Ramos (cell line): ENCODE results near the gene UNC119B.
"Not testable (repeated sequence)": the region's sequence is repeated elsewhere in the genome, so short reads cannot be mapped to it uniquely, and the experiment has no call there.

Experiments used
- in situ Hi-C: fragments of 300-500 bp; cut with MboI; formaldehyde crosslinking; loops from one replicate; pipeline ENCODE4 v1.14.3; 2022; ENCODE audit warnings: low sequenced_read_pairs; ENCODE audit not compliant: unreplicated experiment

The UNC119B gene

GRCh38 chr12:120713861-120714482 lies 3.7 kb downstream of the UNC119B start:
- in situ Hi-C loops, result loop anchor here (5.0 to 10.0 kb wide), 2 partner anchors 67 to 129 kb away; partner anchors contain the start of gene POP5

DNA sequence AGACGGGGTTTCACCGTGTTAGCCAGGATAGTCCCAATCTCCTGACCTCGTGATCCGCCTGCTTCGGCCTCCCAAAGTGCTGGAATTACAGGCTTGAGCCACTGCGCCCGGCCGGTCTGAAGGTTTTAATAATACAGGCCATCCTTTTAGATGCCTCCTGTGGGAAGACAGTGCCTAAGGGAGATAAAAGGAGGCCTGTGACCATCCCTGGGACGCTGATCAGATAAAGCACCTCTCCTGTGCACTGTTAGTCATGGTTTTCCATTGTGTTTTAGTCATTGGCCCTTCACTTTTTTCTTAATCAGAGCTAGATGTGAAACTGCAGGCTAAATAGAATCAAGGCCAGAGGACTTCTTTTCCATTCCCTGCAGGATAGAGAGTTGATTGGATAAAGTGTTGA lies 7.8 kb downstream of the UNC119B start:
- in situ Hi-C loops, result loop anchor here (10.0 kb wide), 1 partner anchor 133 kb away; the partner anchor contains the start of gene POP5

DNA sequence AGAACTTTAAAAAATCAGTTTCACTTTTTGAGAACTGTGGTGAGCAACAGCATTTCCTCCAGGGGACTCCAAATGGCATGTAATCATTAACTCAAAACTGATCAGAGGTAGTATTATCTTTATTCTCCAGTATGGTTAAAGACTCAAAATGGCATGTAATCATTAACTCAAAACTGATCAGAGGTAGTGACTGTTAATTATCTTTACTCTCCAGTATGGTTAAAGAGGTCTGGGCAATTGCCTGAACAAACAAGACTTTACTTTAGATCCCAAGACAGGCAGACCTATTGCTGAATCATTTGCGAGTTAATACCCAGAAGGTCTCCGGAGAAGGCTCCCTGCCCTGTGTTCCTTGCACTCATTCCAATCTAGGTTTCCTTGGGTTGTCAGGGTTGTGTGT lies 8.8 kb downstream of the UNC119B start:
- in situ Hi-C loops, result loop anchor here (10.0 kb wide), 1 partner anchor 134 kb away; the partner anchor contains the start of gene POP5

GRCh38 chr12:120719496-120720233 lies 9.4 kb downstream of the UNC119B start:
- in situ Hi-C loops, result loop anchor here (10.0 kb wide), 1 partner anchor 135 kb away; the partner anchor contains the start of gene POP5

DNA sequence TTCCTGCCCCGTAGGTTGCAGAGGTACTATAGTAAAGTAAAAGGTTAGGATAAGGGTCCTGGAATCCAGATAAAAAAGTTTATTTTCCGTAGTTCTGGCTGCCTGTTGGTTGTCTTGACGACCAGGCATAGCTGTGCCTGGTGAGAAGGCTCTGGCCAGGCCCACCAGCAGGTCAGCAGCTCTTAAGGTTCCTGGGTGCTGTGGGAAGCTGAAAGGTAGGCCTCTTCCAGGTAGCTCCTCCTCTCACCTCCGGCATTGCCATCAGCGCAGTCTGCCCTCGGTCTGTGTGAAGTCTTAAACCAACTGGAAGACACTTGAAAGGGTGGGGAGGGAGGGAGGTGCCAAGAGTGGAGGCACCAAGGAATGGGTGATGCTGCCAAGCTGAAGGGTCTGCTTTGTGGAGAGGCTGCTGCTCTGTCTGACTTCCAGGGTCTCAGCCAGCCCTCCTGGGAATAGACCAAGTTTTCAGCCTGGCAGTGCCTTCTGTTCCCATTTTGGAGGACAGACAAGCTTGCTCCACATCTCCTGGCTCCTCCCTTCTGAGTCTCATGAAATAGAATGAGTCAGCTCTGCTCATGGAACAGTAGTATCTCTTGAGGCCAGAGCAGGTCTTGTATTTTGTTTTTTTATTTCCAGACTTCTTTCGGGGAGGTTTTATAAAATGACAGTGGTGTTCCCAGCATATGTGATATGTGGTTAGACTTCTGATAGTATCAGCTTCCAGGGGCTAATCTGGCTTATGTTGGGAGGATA lies 10.2 kb downstream of the UNC119B start:
- in situ Hi-C loops, result no loop called here

DNA sequence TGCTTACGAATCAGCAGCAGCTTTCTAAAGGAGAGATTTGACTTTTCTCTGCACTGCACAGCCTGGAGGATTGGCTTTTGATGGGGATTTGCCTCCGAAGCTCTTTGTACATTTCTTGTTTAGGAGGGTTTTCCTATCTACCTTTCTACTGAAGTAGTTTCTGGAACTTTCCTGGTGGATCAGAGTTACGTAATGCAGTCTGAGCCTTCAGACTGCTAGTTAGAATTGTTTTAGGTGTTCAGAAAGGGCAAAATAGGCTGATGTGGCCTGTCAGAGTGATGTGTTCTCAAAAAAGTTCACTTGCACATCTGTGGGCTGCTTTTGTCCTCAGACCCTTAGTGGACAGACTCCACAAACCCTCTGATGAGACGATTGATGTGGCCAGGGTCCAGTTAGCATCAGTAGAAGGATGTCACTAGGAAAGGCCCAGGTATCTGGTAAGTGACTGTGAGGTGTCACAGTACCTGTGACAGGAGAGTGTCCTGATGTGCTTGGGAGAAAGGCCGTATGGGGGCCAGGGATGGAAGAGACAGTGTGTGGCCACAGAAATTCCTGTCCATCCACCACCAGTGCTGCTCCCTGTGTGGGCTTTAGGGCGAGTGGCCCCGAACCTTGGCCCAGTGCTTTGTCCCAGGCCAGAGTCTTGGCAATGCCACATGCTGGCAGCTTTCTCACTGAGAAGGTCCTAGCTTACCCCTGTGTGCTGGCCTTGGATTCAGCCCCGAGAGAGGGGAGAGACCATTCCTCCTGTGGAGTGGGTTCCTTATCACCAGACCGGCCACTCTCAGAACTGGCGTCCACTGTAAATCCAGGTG lies 10.9 kb downstream of the UNC119B start:
- in situ Hi-C loops, result no loop called here

DNA sequence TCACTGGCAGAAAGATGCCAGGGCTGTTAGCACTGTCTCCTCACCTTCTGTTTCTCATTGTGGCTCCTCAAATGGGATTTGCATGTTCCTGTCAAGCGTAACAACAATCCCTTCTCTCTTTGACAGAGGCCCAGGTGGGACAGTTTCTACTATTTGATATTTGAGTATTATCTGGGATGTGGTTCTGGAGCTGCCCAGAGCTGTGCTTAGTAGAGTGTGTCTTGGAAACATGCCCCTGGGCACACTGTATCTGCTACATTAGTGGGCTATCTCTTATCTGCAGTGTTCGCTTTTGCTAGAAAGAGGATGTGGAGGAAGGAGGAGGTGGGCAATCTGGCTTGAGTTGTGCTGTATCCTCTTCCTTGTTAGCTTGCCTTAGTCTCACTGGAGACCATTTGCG lies 11.6 kb downstream of the UNC119B start:
- in situ Hi-C loops, result no loop called here

GRCh38 chr12:120722784-120723183 lies 12.5 kb downstream of the UNC119B start:
- in situ Hi-C loops, result no loop called here

DNA sequence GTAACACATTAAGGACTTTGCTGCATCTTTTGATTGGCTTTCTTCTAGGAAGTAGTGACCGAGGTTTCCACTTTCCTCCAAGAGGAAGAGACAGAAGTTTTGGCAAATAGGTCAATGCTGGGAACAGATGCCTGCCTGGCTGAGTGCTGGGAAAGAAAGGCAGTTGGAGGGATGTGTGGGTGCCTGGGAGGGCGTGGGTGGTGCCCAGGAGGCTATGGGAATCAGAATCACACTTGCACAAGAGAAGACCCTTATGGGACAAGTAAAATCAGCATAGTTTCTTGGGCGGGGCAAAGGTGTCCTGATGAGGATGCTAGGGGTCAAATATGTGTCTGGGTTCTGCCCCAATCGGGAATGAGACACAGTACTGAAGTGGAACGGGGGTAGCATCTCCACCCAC lies 14.5 kb downstream of the UNC119B start:
- in situ Hi-C loops, result no loop called here

DNA sequence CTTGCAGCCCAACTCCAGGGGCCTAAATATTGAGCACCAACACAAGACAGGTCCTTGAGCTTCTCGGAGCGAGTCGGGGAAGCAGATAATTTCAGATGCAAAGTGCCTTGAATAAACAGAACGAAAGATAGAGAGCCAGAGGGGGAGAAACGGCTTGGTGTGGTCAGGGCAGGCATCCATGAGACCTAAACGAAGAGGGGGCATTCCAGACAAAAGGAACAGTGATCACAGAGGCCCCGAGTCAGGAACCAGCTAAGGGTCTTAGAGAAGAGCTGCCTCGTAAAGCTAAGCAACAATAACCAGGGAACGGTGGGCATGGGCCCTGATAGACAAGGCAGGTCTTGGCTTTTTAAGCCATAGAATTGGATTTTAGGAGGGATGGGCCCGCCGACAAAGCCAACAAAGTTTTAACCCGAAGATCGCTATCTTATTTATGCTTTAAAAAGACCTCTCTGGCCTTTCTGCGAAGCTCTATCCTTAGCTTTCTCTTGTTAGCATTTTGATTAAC lies 14.9 kb downstream of the UNC119B start:
- in situ Hi-C loops, result no loop called here

GRCh38 chr12:120725659-120726509 lies 15.6 kb downstream of the UNC119B start, which contains the start of gene ACADS:
Gene ACADS, plus strand, starts transcription at chr12:120725826. Its CDS starts 60 bp downstream, at chr12:120725886.
- in situ Hi-C loops, result no loop called here

- in situ Hi-C loops, result no loop called here
Measured at GRCh38 chr12:120726510-120726793, 16.2 kb downstream of the UNC119B start.

- in situ Hi-C loops, result no loop called here
Measured at GRCh38 chr12:120726961-120727360, 16.7 kb downstream of the UNC119B start.

DNA sequence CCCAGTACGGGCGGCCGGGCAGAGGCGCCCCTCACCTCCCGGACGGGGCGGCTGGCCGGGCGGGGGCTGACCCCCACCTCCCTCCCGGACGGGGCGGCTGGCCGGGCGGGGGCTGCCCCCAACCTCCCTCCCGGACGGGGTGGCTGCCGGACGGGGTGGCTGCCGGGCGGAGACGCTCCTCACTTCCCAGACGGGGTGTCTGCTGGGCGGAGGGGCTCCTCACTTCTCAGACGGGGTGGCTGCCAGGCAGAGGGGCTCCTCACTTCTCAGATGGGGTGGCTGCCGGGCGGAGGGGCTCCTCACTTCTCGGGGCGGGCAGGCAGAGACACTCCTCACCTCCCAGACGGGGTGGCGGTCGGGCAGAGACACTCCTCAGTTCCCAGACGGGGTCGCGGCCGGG lies 21.9 kb downstream of the UNC119B start:
- in situ Hi-C loops, result not testable (repeated sequence)

DNA sequence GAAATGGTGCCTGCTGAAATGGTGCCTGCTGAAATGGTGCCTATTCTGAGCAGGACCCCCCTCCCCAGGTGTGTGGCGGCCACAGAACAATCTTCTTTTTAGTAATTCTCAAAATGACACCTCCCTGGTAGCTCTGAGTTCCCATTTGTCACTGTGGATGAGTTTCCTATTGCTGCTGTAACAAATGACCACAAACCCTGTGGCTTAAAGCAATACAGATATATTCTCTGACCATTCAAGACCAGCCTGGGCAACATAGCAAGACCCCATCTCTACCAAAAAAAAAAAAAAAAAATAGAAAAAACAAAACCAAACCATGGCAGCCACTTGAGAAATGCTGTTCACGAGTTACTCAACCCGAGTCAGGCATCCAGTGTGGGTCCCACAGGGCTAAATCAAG lies 23.3 kb downstream of the UNC119B start:
- in situ Hi-C loops, result no loop called here

DNA sequence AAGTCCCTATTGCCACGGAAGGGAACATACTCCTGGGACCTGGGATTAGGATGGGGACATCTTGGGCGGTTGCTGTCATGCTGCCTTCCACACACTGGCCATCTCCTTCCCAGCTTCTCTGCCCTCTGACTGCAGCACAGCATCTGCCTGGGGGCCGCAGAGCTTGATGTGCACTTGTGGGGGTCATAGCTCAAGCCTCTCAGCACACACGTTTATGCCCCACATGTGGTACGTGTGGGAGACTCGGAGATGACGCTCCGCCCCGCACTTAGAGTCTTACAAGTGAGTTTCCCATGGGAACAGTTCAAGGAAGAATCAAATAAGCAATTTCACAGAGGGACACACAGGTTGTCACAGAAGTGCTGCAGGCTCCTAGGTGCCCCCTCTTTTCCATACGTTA lies 24.0 kb downstream of the UNC119B start:
- in situ Hi-C loops, result no loop called here

DNA sequence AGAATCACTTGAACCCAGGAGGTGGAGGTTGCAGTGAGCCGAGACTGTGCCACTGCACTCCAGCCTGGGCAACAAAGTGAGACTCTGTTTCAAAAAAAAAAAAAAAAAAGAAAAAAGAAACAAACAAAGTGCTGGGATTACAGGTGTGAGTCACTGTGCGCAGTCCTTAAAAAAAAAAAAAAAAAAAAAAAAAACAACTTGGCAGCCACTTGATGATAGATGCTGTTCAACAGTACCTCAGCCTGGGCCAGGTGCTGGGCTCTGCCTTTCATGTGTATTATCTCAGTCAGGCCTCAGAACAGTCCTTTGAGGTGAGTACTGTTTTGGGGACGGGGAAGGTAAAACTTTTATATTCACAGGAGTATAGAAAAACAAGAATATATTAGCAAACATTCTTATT lies 24.9 kb downstream of the UNC119B start:
- in situ Hi-C loops, result no loop called here

GRCh38 chr12:120736404-120737331 lies 26.4 kb downstream of the UNC119B start:
- in situ Hi-C loops, result no loop called here
